GM19395 (cell line): ENCODE data around the gene PARD3.
"Not testable (repeated sequence)": the region's sequence is repeated elsewhere in the genome, so short reads cannot be mapped to it uniquely, and the experiment has no call there.

Experiments
- ATAC-seq: cut with Tn5 transposase; IDR thresholded peaks from one replicate; pipeline ENCODE4 v1.9.1; 2021; ENCODE audit warnings: mild to moderate bottlenecking, moderate library complexity; ENCODE audit not compliant: unreplicated experiment

Gene PARD3

DNA sequence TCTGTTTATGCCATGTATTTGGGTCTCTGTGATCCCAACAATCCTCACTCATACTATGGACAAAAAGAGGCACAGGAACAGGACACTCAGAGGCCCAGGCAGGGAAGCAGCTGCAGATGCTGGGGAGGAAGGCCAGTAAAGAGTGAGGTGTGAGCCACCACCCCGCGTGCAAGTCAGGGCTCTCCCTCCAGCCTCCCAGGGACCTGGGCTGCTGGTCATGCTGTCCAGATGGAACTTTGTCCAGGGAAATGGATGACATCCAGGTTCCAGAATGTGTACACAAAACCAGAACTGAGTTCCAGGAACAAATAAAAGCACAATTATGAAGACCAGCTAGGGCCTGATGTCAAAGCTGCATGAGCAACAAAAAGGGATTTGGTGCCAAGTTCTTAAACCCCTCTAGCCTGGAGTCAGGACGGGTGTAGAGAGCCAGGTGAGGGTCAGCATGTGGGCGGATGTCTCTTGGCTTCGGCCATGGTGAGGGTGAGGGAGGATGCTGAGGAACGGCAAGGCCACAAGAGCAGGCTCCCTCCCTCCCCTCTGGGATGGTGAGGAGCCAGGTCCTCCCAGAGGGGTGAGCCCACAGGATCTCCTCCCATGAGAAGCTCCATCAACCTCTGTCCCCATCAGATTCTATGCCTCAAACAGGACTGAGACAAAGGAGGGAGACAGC, 739.7 kb downstream of the PARD3 start:
- no peak for ATAC-seq

DNA sequence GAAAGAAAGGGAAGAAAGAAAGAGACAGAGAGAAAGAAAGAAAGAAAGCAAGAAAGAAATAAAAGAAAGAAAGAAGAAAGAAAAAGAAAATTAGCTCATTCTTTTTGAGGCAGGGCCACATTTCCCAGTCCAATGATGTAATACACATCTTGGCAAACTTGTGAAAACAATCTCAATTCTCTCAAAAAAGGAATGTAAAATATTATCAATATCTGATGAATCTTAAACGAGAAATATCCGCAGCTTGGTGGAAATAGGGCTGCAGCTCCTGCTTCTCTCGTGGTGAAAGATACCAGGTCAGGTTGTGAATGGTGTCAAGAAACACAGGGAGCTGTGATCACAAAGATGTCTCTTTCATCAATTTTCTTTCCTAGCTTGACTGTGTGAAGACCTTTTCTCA, 741.0 kb downstream of the PARD3 start:
- no peak for ATAC-seq

DNA sequence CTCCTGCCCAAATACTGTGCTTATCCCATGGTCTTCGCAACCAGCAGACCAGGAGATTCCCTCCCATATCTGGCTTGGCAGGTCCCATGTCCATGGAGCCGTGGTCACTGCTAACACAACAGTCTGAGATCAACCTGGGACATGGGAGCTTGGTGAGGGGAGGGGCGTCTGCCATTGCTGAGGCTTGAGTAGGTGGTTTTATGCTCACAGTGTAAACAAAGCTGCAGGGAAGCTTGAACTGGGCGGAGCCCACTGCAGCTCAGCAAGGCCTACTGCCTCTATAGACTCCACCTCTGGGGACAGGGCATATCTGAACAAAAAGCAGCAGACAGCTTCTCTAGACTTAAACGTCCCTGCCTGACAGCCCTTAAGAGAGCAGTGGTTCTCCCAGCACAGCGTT, 747.4 kb downstream of the PARD3 start:
- not testable (repeated sequence) for ATAC-seq

DNA sequence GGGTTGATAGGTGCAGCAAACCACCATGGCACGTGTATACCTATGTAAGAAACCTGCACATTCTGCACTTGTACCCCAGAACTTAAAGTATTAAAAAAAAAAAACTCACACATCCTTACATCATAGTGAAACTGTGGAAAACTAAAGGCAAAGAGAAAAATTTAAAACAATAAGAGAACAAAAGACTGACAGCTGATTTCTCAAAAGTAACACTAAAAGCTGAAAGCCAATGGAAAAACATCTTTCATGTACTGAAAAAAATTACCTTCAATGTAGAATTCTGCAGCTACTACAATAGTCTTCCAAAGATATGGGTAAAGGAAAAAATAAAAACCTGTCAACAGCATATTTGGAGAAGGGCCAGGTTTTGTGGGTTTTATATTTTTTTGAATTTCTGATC, 751.5 kb downstream of the PARD3 start:
- ATAC-seq = no peak

DNA sequence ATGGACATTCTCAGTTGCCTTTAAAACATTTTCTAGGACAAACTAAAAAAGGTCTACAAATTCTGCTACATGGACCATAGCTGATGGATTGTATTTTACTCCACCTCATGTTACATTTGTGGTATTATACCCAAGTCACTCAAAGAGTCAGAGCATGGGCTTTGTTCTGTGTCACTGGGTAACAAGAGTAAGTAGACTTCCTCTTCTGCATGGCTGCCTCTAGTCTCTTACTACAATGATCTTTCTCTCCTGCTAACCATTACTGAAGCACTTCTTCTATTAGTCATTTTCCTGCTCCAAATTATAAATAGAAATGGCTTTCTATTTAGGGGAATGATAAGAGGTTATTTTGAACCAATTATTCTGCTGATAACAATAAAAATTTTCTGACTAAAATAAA, 753.3 kb downstream of the PARD3 start:
- ATAC-seq = no peak
